Prostate gland (tissue), 2 donors: ENCODE data around the gene NEMP2.

ENCODE experiments used
- POLR2A ChIP-seq: fragments of 450-650 bp; IDR thresholded peaks from one replicate; pipeline ENCODE4 v1.6.1; 2016; ENCODE audit warnings: antibody characterized with exemption, mild to moderate bottlenecking
- POLR2AphosphoS5 ChIP-seq: sonication (generic); formaldehyde crosslinking; IDR thresholded peaks from one replicate; pipeline ENCODE4 v1.6.1; 2017; ENCODE audit warnings: antibody characterized with exemption
- TF ChIP-seq, protein P1 (sequence below), 4 experiments: fragments of 200-600 bp in 2 of 4; fragments of 450-650 bp in 2 of 4; sonication (generic) in 2 of 4; IDR thresholded peaks; 1 replicate in 3 of 4; 2 replicates in 1 of 4; pipeline ENCODE4 v1.5.1; 2016 to 2019; ENCODE audit warnings: antibody characterized with exemption in 4 of 4, mild to moderate bottlenecking in 2 of 4, moderate library complexity in 2 of 4

GRCh38 chr2:190550137-190550536, 15.6 kb upstream of the NEMP2 start:
- TF ChIP-seq, protein P1, sequence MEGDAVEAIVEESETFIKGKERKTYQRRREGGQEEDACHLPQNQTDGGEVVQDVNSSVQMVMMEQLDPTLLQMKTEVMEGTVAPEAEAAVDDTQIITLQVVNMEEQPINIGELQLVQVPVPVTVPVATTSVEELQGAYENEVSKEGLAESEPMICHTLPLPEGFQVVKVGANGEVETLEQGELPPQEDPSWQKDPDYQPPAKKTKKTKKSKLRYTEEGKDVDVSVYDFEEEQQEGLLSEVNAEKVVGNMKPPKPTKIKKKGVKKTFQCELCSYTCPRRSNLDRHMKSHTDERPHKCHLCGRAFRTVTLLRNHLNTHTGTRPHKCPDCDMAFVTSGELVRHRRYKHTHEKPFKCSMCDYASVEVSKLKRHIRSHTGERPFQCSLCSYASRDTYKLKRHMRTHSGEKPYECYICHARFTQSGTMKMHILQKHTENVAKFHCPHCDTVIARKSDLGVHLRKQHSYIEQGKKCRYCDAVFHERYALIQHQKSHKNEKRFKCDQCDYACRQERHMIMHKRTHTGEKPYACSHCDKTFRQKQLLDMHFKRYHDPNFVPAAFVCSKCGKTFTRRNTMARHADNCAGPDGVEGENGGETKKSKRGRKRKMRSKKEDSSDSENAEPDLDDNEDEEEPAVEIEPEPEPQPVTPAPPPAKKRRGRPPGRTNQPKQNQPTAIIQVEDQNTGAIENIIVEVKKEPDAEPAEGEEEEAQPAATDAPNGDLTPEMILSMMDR (IDR thresholded peaks at IDR 0.05) = no peak
- TF ChIP-seq POLR2A (no peak), POLR2AphosphoS5 (no peak)
